Measurements from ENCODE around the gene DUOXA2. TPM values are rescaled to one million over a fixed set of nuclear protein-coding genes. Genes with fewer than 3 reads are reported as not detected.

The DUOXA2 gene
- total and polyA plus RNA-seq, 2 donors (not counting 1 experiment from before 2014, with no cell fraction given): not detected

DNA sequence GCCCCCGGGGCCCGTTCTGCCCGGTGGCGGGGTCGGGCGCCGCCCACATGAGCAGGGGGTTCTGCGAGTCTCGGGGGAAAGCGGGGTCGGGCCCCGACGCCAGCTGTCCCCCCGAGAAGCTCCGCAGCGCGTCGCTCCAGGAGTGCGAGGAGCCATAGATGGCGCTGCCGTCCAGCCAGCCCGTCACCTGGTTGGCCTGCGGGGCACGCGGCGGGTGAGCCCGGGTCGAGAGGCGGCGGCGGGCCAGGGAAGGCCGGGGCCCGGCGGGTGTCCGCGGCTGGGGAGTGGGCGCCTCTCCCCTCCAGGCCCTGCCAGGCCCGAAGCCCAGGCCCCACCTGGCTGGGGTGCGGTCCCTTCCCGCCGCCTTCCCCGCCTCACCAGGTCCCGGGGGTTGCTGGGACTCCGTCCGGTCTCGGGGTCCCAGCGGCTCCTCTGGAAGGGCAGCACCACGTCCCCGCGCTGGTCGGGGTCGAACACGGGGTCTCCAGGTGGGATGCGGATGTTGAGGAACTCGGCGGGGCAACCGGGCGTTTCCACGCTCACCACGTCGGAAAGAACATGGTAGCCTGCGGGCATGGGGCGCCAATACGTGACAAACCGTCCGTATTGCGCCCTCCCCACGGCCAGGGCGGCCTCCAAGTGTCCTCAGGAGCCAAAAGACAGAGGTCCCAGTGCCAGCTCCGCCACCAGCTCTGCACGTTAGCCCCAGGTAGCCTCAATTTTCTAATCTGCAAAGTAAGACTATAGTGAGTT is 2.6 kb upstream of the DUOXA2 start:
- no peaks in the 10 kb centered on the region for H3K36me3 ChIP-seq (ENCODE audit: control insufficient read depth, insufficient read depth, low read length)
- H3K79me2 ChIP-seq (ENCODE audit: control insufficient read depth, insufficient read depth, low read length): no peaks in the 10 kb centered on the region
- DNase-seq (ENCODE audit: low read depth in 2 of 2): no peak
- H3K4me3 ChIP-seq (replicated peaks in 1 of 4; ENCODE audit: control extremely low read depth in 1 of 4, insufficient read depth in 1 of 4, low read depth in 3 of 4, low read length in 4 of 4): no peak overlapping the region
- H2AFZ ChIP-seq (ENCODE audit: low read length): no peak overlapping the region
- TF ChIP-seq, protein P1, sequence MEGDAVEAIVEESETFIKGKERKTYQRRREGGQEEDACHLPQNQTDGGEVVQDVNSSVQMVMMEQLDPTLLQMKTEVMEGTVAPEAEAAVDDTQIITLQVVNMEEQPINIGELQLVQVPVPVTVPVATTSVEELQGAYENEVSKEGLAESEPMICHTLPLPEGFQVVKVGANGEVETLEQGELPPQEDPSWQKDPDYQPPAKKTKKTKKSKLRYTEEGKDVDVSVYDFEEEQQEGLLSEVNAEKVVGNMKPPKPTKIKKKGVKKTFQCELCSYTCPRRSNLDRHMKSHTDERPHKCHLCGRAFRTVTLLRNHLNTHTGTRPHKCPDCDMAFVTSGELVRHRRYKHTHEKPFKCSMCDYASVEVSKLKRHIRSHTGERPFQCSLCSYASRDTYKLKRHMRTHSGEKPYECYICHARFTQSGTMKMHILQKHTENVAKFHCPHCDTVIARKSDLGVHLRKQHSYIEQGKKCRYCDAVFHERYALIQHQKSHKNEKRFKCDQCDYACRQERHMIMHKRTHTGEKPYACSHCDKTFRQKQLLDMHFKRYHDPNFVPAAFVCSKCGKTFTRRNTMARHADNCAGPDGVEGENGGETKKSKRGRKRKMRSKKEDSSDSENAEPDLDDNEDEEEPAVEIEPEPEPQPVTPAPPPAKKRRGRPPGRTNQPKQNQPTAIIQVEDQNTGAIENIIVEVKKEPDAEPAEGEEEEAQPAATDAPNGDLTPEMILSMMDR (conservative IDR thresholded peaks at IDR 0.05 in 1 of 2, IDR thresholded peaks at IDR 0.05 in 1 of 2; ENCODE audit: low read depth in 1 of 2, low read length in 2 of 2): no peak
- TF ChIP-seq EZH2 (IDR thresholded peaks at IDR 0.05; ENCODE audit: low read length, missing control alignments): peak; percentile 88
- H3K4me2 ChIP-seq (ENCODE audit: extremely low read depth, insufficient read depth, low read length): no peak overlapping the region
- H4K20me1 ChIP-seq (ENCODE audit: control insufficient read depth, extremely low read depth, insufficient read depth, low read length): no peaks in the 10 kb centered on the region
- no peaks in the 10 kb centered on the region for H3K4me1 ChIP-seq (ENCODE audit: control insufficient read depth, extremely low read depth, insufficient read depth, low read length)
- H3K27me3 ChIP-seq (ENCODE audit: control insufficient read depth, insufficient read depth, low read length): peaks cover 67% of the 10 kb centered on the region
- H3K27ac ChIP-seq (ENCODE audit: insufficient read depth, low read length): no peak overlapping the region
- no peaks in the 10 kb centered on the region for H3K9me3 ChIP-seq (ENCODE audit: control insufficient read depth, insufficient read depth, low read depth, low read length)
- no peak overlapping the region for H3K9ac ChIP-seq (ENCODE audit: insufficient read depth, low read length)

DNA sequence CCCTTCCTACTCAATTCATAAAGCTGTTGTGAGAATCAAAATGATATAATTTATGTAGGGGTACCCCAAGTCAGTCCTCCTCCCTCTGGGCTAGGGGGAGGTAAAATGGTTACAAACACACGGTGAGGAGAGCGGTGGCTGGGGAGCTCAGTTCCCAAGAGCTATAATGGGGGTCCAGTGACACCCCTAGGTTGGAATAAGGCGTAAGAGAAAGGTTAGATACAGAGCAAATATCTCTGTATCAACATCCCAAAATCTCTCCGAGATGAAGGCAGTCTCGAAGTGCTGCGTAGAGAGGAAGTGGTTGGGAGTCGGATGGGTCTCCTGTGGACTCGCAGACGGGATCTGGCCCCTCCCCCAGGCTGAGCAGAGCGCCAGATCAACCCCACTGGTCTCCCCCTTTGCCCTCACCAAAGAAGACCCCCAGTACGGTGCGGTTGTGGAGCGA is 2.0 kb upstream of the DUOXA2 start:
- H3K4me2 ChIP-seq (ENCODE audit: extremely low read depth, insufficient read depth, low read length): no peak overlapping the region
- no peaks in the 10 kb centered on the region for H3K36me3 ChIP-seq (ENCODE audit: control insufficient read depth, insufficient read depth, low read length)
- no peaks in the 10 kb centered on the region for H3K9me3 ChIP-seq (ENCODE audit: control insufficient read depth, insufficient read depth, low read depth, low read length)
- TF ChIP-seq EZH2 (IDR thresholded peaks at IDR 0.05; ENCODE audit: low read length, missing control alignments): peak; percentile 93
- TF ChIP-seq, protein P1 (conservative IDR thresholded peaks at IDR 0.05 in 1 of 2, IDR thresholded peaks at IDR 0.05 in 1 of 2; ENCODE audit: low read depth in 1 of 2, low read length in 2 of 2): no peak
- H4K20me1 ChIP-seq (ENCODE audit: control insufficient read depth, extremely low read depth, insufficient read depth, low read length): no peaks in the 10 kb centered on the region
- no peak overlapping the region for H3K4me3 ChIP-seq (replicated peaks in 1 of 4; ENCODE audit: control extremely low read depth in 1 of 4, insufficient read depth in 1 of 4, low read depth in 3 of 4, low read length in 4 of 4)
- peaks cover 73% of the 10 kb centered on the region for H3K27me3 ChIP-seq (ENCODE audit: control insufficient read depth, insufficient read depth, low read length)
- no peak for DNase-seq (ENCODE audit: low read depth in 2 of 2)
- H3K9ac ChIP-seq (ENCODE audit: insufficient read depth, low read length): no peak overlapping the region
- H3K27ac ChIP-seq (ENCODE audit: insufficient read depth, low read length): no peak overlapping the region
- H3K79me2 ChIP-seq (ENCODE audit: control insufficient read depth, insufficient read depth, low read length): no peaks in the 10 kb centered on the region
- H3K4me1 ChIP-seq (ENCODE audit: control insufficient read depth, extremely low read depth, insufficient read depth, low read length): no peaks in the 10 kb centered on the region
- H2AFZ ChIP-seq (ENCODE audit: low read length): no peak overlapping the region

DNA sequence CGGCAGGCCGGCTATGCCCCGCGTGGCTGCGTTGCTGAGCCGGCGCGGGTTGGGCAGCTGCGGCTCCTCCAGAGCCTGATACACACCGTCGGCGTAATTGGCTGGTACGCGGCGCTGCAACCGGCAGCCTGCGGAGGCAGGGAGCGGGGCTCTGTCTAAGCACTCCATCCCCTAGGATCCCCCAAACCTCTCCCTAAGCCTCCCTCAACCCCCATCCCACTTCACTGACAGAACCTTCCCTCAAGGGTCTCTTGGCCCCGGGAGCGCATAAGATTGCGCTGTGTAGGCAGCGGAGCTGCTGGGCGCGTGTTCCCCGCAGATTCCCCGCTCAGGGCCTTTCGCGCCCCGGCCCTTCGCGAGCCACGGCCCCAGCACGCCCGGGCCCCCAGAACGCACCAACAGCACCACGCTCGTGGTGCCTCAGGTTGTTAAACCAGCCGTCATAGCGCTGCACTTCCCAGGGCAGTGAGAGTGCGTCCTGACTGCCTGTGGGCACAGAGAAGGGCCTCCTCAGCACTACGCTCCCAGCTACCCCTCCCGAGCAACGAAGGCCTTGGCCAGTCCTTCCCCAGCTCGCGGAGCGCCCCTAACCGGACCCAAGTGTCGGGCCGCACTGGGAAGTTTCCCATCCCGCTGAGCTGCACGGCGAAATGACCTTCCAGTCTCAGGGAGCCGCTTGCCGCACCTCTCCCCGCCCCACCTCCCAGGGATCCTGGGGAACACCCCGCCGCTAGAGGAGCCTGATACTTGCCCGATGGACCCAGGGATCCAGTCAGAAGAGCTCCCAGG is 1.3 kb upstream of the DUOXA2 start:
- Histone ChIP-seq H3K4me1 (ENCODE audit: control insufficient read depth, extremely low read depth, insufficient read depth, low read length) (no peaks in the 10 kb centered on the region), H3K36me3 (ENCODE audit: control insufficient read depth, insufficient read depth, low read length) (no peaks in the 10 kb centered on the region), H2AFZ (ENCODE audit: low read length) (no peak overlapping the region), H3K27ac (ENCODE audit: insufficient read depth, low read length) (no peak overlapping the region), H4K20me1 (ENCODE audit: control insufficient read depth, extremely low read depth, insufficient read depth, low read length) (no peaks in the 10 kb centered on the region), H3K4me2 (ENCODE audit: extremely low read depth, insufficient read depth, low read length) (no peak overlapping the region), H3K9ac (ENCODE audit: insufficient read depth, low read length) (no peak overlapping the region), H3K9me3 (ENCODE audit: control insufficient read depth, insufficient read depth, low read depth, low read length) (no peaks in the 10 kb centered on the region), H3K79me2 (ENCODE audit: control insufficient read depth, insufficient read depth, low read length) (no peaks in the 10 kb centered on the region), H3K4me3 (replicated peaks in 1 of 4; ENCODE audit: control extremely low read depth in 1 of 4, insufficient read depth in 1 of 4, low read depth in 3 of 4, low read length in 4 of 4) (no peak overlapping the region), H3K27me3 (ENCODE audit: control insufficient read depth, insufficient read depth, low read length) (peaks cover 79% of the 10 kb centered on the region)
- TF ChIP-seq EZH2 (IDR thresholded peaks at IDR 0.05; ENCODE audit: low read length, missing control alignments): peak; percentile 34
- TF ChIP-seq, protein P1 (conservative IDR thresholded peaks at IDR 0.05 in 1 of 2, IDR thresholded peaks at IDR 0.05 in 1 of 2; ENCODE audit: low read depth in 1 of 2, low read length in 2 of 2): no peak
- no peak for DNase-seq (ENCODE audit: low read depth in 2 of 2)
